T-helper 9 cell (primary cell): ENCODE measurements around the gene EGFL7.

Experiments used
- DNase-seq: peaks from one replicate; pipeline ENCODE4 v3.0.0-alpha.2; 2020

Gene EGFL7

GRCh38 chr9:136720251-136720897, 57.7 kb downstream of the EGFL7 start:
- DNase-seq = no peak

GRCh38 chr9:136720898-136721338, 58.2 kb downstream of the EGFL7 start:
- no peak for DNase-seq

GRCh38 chr9:136721339-136722092, 58.8 kb downstream of the EGFL7 start:
- DNase-seq = no peak
